ENCODE measurements around the gene SPATA9.

DNA sequence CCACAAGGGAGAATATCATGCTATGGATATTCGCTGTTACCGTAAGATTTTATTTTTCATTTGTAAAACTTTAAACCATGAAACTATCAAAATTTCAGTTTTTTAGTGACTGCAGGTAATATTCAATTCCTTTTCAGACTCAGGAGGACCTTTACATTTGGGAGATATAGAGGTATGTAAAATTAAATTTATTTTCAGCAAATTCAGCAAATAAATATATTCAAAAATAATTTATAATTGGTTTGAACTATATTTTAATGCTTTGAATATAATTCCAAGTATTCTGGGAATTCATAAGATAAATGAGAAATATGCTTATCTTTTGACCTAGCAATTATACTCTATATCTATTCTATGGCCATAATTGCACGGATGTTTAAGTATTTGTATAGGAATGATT lies 28.6 kb downstream of the SPATA9 start:
- TF ChIP-seq ZNF138 (CRISPR knock-in tag; IDR thresholded peaks at IDR 0.05; ENCODE audit: low read depth) (no peak), NFYB (CRISPR knock-in tag; IDR thresholded peaks at IDR 0.05) (no peak), KAT2B (IDR thresholded peaks at IDR 0.05; ENCODE audit: borderline replicate concordance, low read depth, low read length) (no peak), ZNF747 (CRISPR knock-in tag; IDR thresholded peaks at IDR 0.05; ENCODE audit: borderline replicate concordance) (no peak)
- TF ChIP-seq, protein P1, sequence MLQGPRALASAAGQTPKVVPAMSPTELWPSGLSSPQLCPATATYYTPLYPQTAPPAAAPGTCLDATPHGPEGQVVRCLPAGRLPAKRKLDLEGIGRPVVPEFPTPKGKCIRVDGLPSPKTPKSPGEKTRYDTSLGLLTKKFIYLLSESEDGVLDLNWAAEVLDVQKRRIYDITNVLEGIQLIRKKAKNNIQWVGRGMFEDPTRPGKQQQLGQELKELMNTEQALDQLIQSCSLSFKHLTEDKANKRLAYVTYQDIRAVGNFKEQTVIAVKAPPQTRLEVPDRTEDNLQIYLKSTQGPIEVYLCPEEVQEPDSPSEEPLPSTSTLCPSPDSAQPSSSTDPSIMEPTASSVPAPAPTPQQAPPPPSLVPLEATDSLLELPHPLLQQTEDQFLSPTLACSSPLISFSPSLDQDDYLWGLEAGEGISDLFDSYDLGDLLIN (CRISPR knock-in tag; IDR thresholded peaks at IDR 0.05; ENCODE audit: borderline replicate concordance) = no peak
- TF ChIP-seq, protein P2, sequence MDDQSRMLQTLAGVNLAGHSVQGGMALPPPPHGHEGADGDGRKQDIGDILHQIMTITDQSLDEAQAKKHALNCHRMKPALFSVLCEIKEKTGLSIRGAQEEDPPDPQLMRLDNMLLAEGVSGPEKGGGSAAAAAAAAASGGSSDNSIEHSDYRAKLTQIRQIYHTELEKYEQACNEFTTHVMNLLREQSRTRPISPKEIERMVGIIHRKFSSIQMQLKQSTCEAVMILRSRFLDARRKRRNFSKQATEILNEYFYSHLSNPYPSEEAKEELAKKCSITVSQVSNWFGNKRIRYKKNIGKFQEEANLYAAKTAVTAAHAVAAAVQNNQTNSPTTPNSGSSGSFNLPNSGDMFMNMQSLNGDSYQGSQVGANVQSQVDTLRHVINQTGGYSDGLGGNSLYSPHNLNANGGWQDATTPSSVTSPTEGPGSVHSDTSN (CRISPR knock-in tag; IDR thresholded peaks at IDR 0.05; ENCODE audit: borderline replicate concordance) = no peak
- TF ChIP-seq, protein P3, sequence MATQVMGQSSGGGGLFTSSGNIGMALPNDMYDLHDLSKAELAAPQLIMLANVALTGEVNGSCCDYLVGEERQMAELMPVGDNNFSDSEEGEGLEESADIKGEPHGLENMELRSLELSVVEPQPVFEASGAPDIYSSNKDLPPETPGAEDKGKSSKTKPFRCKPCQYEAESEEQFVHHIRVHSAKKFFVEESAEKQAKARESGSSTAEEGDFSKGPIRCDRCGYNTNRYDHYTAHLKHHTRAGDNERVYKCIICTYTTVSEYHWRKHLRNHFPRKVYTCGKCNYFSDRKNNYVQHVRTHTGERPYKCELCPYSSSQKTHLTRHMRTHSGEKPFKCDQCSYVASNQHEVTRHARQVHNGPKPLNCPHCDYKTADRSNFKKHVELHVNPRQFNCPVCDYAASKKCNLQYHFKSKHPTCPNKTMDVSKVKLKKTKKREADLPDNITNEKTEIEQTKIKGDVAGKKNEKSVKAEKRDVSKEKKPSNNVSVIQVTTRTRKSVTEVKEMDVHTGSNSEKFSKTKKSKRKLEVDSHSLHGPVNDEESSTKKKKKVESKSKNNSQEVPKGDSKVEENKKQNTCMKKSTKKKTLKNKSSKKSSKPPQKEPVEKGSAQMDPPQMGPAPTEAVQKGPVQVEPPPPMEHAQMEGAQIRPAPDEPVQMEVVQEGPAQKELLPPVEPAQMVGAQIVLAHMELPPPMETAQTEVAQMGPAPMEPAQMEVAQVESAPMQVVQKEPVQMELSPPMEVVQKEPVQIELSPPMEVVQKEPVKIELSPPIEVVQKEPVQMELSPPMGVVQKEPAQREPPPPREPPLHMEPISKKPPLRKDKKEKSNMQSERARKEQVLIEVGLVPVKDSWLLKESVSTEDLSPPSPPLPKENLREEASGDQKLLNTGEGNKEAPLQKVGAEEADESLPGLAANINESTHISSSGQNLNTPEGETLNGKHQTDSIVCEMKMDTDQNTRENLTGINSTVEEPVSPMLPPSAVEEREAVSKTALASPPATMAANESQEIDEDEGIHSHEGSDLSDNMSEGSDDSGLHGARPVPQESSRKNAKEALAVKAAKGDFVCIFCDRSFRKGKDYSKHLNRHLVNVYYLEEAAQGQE (IDR thresholded peaks at IDR 0.05; ENCODE audit: borderline replicate concordance in 1 of 2, low read depth in 1 of 2, low read length in 2 of 2) = no peak
